HEK293 (cell line): ENCODE results near the gene ARHGAP8.

Experiments used
- CTCF ChIA-PET: fragments of 350-600 bp; formaldehyde crosslinking; extraction: SDS; loops from one replicate; lab custom pipeline; 2021; ENCODE audit warnings: antibody characterized with exemption; lab: Yijun Ruan, JAX
- POLR2A ChIA-PET: fragments of 300-600 bp; formaldehyde crosslinking; extraction: SDS; loops from one replicate; lab custom pipeline; 2020; ENCODE audit warnings: antibody characterized with exemption, inconsistent platforms; lab: Yijun Ruan, JAX
- H3K27ac ChIP-seq: fragments of 200-500 bp; sonication (Bioruptor generic); 2 replicates; pipeline ENCODE4 v1.5.1; 2014; ENCODE audit warnings: low read depth, low read length, control low read depth, inconsistent platforms; ENCODE audit errors: extremely low read depth
- H3K36me3 ChIP-seq, 2 experiments: fragments of 200-500 bp in 1 of 2; sonication (Bioruptor generic) in 1 of 2; 1 replicate in 1 of 2; 2 replicates in 1 of 2; pipeline ENCODE4 v1.5.1; 2014 to 2017; ENCODE audit warnings: inconsistent platforms in 2 of 2, low read length in 2 of 2; ENCODE audit not compliant: control insufficient read depth in 2 of 2, insufficient read depth in 1 of 2
- H3K4me1 ChIP-seq: fragments of 200-500 bp; sonication (Bioruptor generic); 2 replicates; pipeline ENCODE4 v1.5.1; 2014; ENCODE audit warnings: mild to moderate bottlenecking, low read length, inconsistent platforms; ENCODE audit not compliant: control insufficient read depth, insufficient read depth
- H3K4me3 ChIP-seq: 2 replicates; pipeline ENCODE4 v1.5.1; 2011; ENCODE audit warnings: low read depth, mild to moderate bottlenecking, control low read depth, low read length, moderate library complexity
- H3K9me3 ChIP-seq: fragments of 200-500 bp; sonication (Bioruptor generic); 2 replicates; pipeline ENCODE4 v1.5.1; 2014; ENCODE audit warnings: low read depth, low read length, inconsistent platforms; ENCODE audit not compliant: control insufficient read depth, insufficient read depth
- EGR2 ChIP-seq: fragments of 450-650 bp; formaldehyde crosslinking; IDR thresholded peaks from 2 replicates; pipeline ENCODE4 v1.5.1; 2016; ENCODE audit warnings: low read depth, missing biosample characterization, missing genetic modification characterization
- HIC1 ChIP-seq: fragments of 450-650 bp; formaldehyde crosslinking; IDR thresholded peaks from 2 replicates; pipeline ENCODE4 v1.5.1; 2016; ENCODE audit warnings: missing biosample characterization, missing genetic modification characterization
- KLF8 ChIP-seq: fragments of 450-650 bp; formaldehyde crosslinking; IDR thresholded peaks from 2 replicates; pipeline ENCODE4 v1.5.1; 2016; ENCODE audit warnings: missing biosample characterization, missing genetic modification characterization
- OVOL3 ChIP-seq: fragments of 450-650 bp; formaldehyde crosslinking; IDR thresholded peaks from 2 replicates; pipeline ENCODE4 v1.5.1; 2016; ENCODE audit warnings: missing biosample characterization, missing genetic modification characterization
- PRDM1 ChIP-seq: fragments of 450-650 bp; formaldehyde crosslinking; IDR thresholded peaks from 2 replicates; pipeline ENCODE4; 2016; ENCODE audit warnings: missing biosample characterization, missing genetic modification characterization
- ZBTB20 ChIP-seq: fragments of 450-650 bp; formaldehyde crosslinking; IDR thresholded peaks from 2 replicates; pipeline ENCODE4 v1.5.1; 2016; ENCODE audit warnings: missing biosample characterization, missing genetic modification characterization
- ZEB2 ChIP-seq: fragments of 450-650 bp; formaldehyde crosslinking; IDR thresholded peaks from 2 replicates; pipeline ENCODE4 v1.5.1; 2016; ENCODE audit warnings: missing biosample characterization, missing genetic modification characterization
- ZFHX2 ChIP-seq: fragments of 450-650 bp; formaldehyde crosslinking; conservative IDR thresholded peaks from 2 replicates; pipeline ENCODE4 v1.5.1; 2016; ENCODE audit warnings: missing biosample characterization, missing genetic modification characterization
- ZNF114 ChIP-seq: fragments of 450-650 bp; formaldehyde crosslinking; IDR thresholded peaks from 2 replicates; pipeline ENCODE4 v1.5.0; 2017; ENCODE audit warnings: missing biosample characterization, missing genetic modification characterization
- ZNF133 ChIP-seq: fragments of 450-650 bp; formaldehyde crosslinking; IDR thresholded peaks from 2 replicates; pipeline ENCODE4 v1.5.1; 2016; ENCODE audit warnings: missing biosample characterization, missing genetic modification characterization
- ZNF146 ChIP-seq: fragments of 450-650 bp; formaldehyde crosslinking; IDR thresholded peaks from 2 replicates; pipeline ENCODE4 v1.5.1; 2016; ENCODE audit warnings: missing biosample characterization, missing genetic modification characterization
- ZNF184 ChIP-seq: fragments of 450-650 bp; IDR thresholded peaks from 2 replicates; pipeline ENCODE4 v1.5.1; 2018; ENCODE audit warnings: missing biosample characterization, mild to moderate bottlenecking, missing genetic modification characterization
- ZNF19 ChIP-seq: fragments of 450-650 bp; formaldehyde crosslinking; IDR thresholded peaks from 2 replicates; pipeline ENCODE4; 2016; ENCODE audit warnings: missing biosample characterization, missing genetic modification characterization, low read depth
- ZNF248 ChIP-seq: fragments of 450-650 bp; formaldehyde crosslinking; IDR thresholded peaks from 2 replicates; pipeline ENCODE4 v1.5.1; 2017; ENCODE audit warnings: missing biosample characterization, missing genetic modification characterization
- ZNF311 ChIP-seq: fragments of 450-650 bp; formaldehyde crosslinking; IDR thresholded peaks from 2 replicates; pipeline ENCODE4 v1.5.1; 2017; ENCODE audit warnings: missing biosample characterization, missing genetic modification characterization, borderline replicate concordance
- ZNF404 ChIP-seq: fragments of 450-650 bp; formaldehyde crosslinking; IDR thresholded peaks from 2 replicates; pipeline ENCODE4 v1.5.1; 2017; ENCODE audit warnings: missing biosample characterization, missing genetic modification characterization
- ZNF501 ChIP-seq: fragments of 450-650 bp; formaldehyde crosslinking; IDR thresholded peaks from 2 replicates; pipeline ENCODE4 v1.5.1; 2016; ENCODE audit warnings: missing biosample characterization, missing genetic modification characterization
- ZNF513 ChIP-seq: fragments of 450-650 bp; IDR thresholded peaks from 2 replicates; pipeline ENCODE4 v1.5.1; 2018; ENCODE audit warnings: missing biosample characterization, missing genetic modification characterization
- ZNF529 ChIP-seq: fragments of 450-650 bp; formaldehyde crosslinking; IDR thresholded peaks from 2 replicates; pipeline ENCODE4 v1.5.1; 2017; ENCODE audit warnings: missing genetic modification characterization, missing biosample characterization; ENCODE audit not compliant: insufficient replicate concordance
- ZNF558 ChIP-seq: fragments of 450-650 bp; formaldehyde crosslinking; IDR thresholded peaks from 2 replicates; pipeline ENCODE4 v1.5.1; 2016; ENCODE audit warnings: missing biosample characterization, missing genetic modification characterization
- ZNF777 ChIP-seq: fragments of 450-650 bp; formaldehyde crosslinking; IDR thresholded peaks from 2 replicates; pipeline ENCODE4 v1.5.1; 2017; ENCODE audit warnings: missing biosample characterization, missing genetic modification characterization, borderline replicate concordance
- ZNF791 ChIP-seq: fragments of 450-650 bp; formaldehyde crosslinking; IDR thresholded peaks from 2 replicates; pipeline ENCODE4 v1.5.1; 2016; ENCODE audit warnings: missing biosample characterization, missing genetic modification characterization
- ZNF830 ChIP-seq: fragments of 450-650 bp; IDR thresholded peaks from 2 replicates; pipeline ENCODE4 v1.5.0; 2018; ENCODE audit warnings: missing biosample characterization, missing genetic modification characterization, low read depth, mild to moderate bottlenecking, moderate library complexity
- ZNF837 ChIP-seq: fragments of 450-650 bp; formaldehyde crosslinking; IDR thresholded peaks from 2 replicates; pipeline ENCODE4 v1.5.1; 2016; ENCODE audit warnings: missing biosample characterization, missing genetic modification characterization
- ZNF843 ChIP-seq: fragments of 450-650 bp; formaldehyde crosslinking; IDR thresholded peaks from 2 replicates; pipeline ENCODE4 v1.5.1; 2016; ENCODE audit warnings: missing biosample characterization, missing genetic modification characterization
- TF ChIP-seq, protein P1 (sequence below): fragments of 450-650 bp; formaldehyde crosslinking; IDR thresholded peaks from 2 replicates; pipeline ENCODE4 v1.5.1; 2016; ENCODE audit warnings: missing biosample characterization, missing genetic modification characterization
- TF ChIP-seq, protein P2 (sequence below): fragments of 450-650 bp; formaldehyde crosslinking; IDR thresholded peaks from 2 replicates; pipeline ENCODE4 v1.5.1; 2016; ENCODE audit warnings: missing biosample characterization, missing genetic modification characterization
- TF ChIP-seq, protein P3 (sequence below): fragments of 450-650 bp; formaldehyde crosslinking; IDR thresholded peaks from 2 replicates; pipeline ENCODE4 v1.5.1; 2017; ENCODE audit warnings: missing biosample characterization, missing genetic modification characterization

Gene ARHGAP8

GRCh38 chr22:44813416-44813815 lies 61.0 kb downstream of the ARHGAP8 start:
- ChIA-PET POLR2A (no interaction called here), CTCF (no interaction called here)
- TF ChIP-seq ZEB2 (tag by site-specific recombination), result 0 out of 2 replicates have a peak, but pooled peaks have one; percentile 40
- TF ChIP-seq EGR2 (tag by site-specific recombination), result peak; percentile 100
- no peak for TF ChIP-seq ZNF114 (tag by site-specific recombination)
- no peak for TF ChIP-seq PRDM1 (tag by site-specific recombination)
- TF ChIP-seq OVOL3 (tag by site-specific recombination), result no peak
- no peak for TF ChIP-seq ZNF837 (tag by site-specific recombination)
- no peak for TF ChIP-seq ZNF311 (tag by site-specific recombination)
- TF ChIP-seq, protein P1, sequence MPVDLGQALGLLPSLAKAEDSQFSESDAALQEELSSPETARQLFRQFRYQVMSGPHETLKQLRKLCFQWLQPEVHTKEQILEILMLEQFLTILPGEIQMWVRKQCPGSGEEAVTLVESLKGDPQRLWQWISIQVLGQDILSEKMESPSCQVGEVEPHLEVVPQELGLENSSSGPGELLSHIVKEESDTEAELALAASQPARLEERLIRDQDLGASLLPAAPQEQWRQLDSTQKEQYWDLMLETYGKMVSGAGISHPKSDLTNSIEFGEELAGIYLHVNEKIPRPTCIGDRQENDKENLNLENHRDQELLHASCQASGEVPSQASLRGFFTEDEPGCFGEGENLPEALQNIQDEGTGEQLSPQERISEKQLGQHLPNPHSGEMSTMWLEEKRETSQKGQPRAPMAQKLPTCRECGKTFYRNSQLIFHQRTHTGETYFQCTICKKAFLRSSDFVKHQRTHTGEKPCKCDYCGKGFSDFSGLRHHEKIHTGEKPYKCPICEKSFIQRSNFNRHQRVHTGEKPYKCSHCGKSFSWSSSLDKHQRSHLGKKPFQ, result peak; percentile 25; the same call in 1 of the 2 replicates
- no peak for TF ChIP-seq ZNF501
- TF ChIP-seq ZNF558 (tag by site-specific recombination), result no peak
- TF ChIP-seq ZNF791 (tag by site-specific recombination), result no peak
- TF ChIP-seq ZFHX2 (tag by site-specific recombination), result peak; percentile 100
- no peak for TF ChIP-seq ZNF146 (tag by site-specific recombination)
- TF ChIP-seq ZNF133 (tag by site-specific recombination), result 0 out of 2 replicates have a peak, but pooled peaks have one; percentile 18
- Histone ChIP-seq H3K27ac (no peak overlapping the region), H3K4me3 (no peak overlapping the region), H3K36me3 (peaks cover 0 to 8% of the 10 kb centered on the region in 2 experiments; a peak in 2 of 3 replicates), H3K9me3 (no peaks in the 10 kb centered on the region), H3K4me1 (no peaks in the 10 kb centered on the region)

DNA sequence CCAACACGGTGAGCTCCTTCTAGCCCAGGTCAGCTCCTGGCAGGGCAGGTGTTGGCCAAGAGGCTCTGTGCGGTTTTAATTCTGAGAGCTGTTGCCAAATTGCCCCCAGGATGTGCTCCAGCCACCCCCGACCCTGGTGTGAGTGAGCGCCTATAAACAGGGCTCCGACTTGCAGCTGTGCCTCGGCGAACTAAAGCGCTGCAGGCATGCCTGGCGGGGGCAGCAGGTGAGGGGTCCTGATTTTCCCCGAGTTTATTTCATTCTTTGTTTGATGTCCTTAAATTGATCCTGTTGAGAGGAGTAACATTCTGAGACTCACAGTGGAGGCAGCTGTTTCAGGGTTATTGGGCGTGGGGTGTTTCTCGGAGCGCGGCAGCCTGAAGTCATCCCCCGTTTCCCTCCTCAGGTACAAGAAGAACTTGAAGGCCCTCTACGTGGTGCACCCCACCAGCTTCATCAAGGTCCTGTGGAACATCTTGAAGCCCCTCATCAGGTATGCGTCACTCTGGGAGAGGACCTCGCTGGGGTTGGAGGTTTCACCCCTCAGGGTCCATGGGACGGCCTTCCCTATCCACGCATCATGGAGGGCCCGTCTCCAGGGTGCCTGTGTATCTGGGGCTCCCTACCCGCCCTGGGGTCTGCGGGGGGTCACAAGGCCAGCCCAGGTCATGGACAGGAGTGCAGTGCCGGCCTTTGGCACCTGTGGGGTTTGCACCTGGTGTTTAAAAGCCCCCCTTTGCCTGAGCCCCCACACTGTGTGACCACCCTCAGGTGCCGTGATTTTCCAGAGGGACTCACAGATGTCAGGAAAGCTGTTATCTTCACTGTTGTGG lies 62.1 kb downstream of the ARHGAP8 start:
- Histone ChIP-seq H3K4me1 (no peaks in the 10 kb centered on the region), H3K9me3 (no peaks in the 10 kb centered on the region), H3K36me3 (peaks cover 0 to 8% of the 10 kb centered on the region in 2 experiments; a peak in 2 of 3 replicates), H3K4me3 (no peak overlapping the region), H3K27ac (no peak overlapping the region)
- POLR2A ChIA-PET, result no interaction called here
- CTCF ChIA-PET, result interaction anchor here (0.7 to 1.0 kb wide), 2 partner anchors 15 to 33 kb away, joined by 3 read pairs; no protein-coding TSS in a partner anchor
- TF ChIP-seq ZNF830 (tag by site-specific recombination), result no peak
- TF ChIP-seq ZNF843, result no peak
- no peak for TF ChIP-seq ZNF248 (tag by site-specific recombination)
- TF ChIP-seq ZNF404 (tag by site-specific recombination), result no peak
- TF ChIP-seq ZNF529 (tag by site-specific recombination), result no peak
- no peak for TF ChIP-seq ZNF19
- no peak for TF ChIP-seq HIC1 (tag by site-specific recombination)
- TF ChIP-seq ZNF777 (tag by site-specific recombination), result no peak
- TF ChIP-seq ZBTB20 (tag by site-specific recombination), result no peak
- TF ChIP-seq KLF8 (tag by site-specific recombination), result no peak
- no peak for TF ChIP-seq ZNF513
- TF ChIP-seq, protein P2, sequence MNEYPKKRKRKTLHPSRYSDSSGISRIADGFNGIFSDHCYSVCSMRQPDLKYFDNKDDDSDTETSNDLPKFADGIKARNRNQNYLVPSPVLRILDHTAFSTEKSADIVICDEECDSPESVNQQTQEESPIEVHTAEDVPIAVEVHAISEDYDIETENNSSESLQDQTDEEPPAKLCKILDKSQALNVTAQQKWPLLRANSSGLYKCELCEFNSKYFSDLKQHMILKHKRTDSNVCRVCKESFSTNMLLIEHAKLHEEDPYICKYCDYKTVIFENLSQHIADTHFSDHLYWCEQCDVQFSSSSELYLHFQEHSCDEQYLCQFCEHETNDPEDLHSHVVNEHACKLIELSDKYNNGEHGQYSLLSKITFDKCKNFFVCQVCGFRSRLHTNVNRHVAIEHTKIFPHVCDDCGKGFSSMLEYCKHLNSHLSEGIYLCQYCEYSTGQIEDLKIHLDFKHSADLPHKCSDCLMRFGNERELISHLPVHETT (tag by site-specific recombination), result no peak
- TF ChIP-seq, protein P3, sequence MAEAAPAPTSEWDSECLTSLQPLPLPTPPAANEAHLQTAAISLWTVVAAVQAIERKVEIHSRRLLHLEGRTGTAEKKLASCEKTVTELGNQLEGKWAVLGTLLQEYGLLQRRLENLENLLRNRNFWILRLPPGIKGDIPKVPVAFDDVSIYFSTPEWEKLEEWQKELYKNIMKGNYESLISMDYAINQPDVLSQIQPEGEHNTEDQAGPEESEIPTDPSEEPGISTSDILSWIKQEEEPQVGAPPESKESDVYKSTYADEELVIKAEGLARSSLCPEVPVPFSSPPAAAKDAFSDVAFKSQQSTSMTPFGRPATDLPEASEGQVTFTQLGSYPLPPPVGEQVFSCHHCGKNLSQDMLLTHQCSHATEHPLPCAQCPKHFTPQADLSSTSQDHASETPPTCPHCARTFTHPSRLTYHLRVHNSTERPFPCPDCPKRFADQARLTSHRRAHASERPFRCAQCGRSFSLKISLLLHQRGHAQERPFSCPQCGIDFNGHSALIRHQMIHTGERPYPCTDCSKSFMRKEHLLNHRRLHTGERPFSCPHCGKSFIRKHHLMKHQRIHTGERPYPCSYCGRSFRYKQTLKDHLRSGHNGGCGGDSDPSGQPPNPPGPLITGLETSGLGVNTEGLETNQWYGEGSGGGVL (tag by site-specific recombination), result no peak
- no peak for TF ChIP-seq ZNF184
